GM13976 (cell line): ENCODE measurements around the gene CT45A5.
"Not testable (repeated sequence)": the region's sequence is repeated elsewhere in the genome, so short reads cannot be mapped to it uniquely, and the experiment has no call there.

Source experiments
- DNase-seq: peaks from one replicate; pipeline ENCODE4 v3.0.0; 2012; ENCODE audit warnings: low spot score
- in situ Hi-C: fragments of 300-500 bp; cut with MboI; formaldehyde crosslinking; loops from one replicate; pipeline ENCODE4 v1.12.0; 2022; ENCODE audit warnings: low sequenced_read_pairs, mixed read lengths, inconsistent platforms; ENCODE audit not compliant: unreplicated experiment
- TF ChIP-seq, protein P1 (sequence below): IDR thresholded peaks from 2 replicates; pipeline ENCODE4 v1.5.1; 2012; ENCODE audit warnings: borderline replicate concordance, mild to moderate bottlenecking; ENCODE audit not compliant: insufficient read depth; ENCODE audit errors: extremely low read depth, missing control alignments, control extremely low read depth

The CT45A5 gene, protein sequence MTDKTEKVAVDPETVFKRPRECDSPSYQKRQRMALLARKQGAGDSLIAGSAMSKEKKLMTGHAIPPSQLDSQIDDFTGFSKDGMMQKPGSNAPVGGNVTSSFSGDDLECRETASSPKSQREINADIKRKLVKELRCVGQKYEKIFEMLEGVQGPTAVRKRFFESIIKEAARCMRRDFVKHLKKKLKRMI

DNA sequence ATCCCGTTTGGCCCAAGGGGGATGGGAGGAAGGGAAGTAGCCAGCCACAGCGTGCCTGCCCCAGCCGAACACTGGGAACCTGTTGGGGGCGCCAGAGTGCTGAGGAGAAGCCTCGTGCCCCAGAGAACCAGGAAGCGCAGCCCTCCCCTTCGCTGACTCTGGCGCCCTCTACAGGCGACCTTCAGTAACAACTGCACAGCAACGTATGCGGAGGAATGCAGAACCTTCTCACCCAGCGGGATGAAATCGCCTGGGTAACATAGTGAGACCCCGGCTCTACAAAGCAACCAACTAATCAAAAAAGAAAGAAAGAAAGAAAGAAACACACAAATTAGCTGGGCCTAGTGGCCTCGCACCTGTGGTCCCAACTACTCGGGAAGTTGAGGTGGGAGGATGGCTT, at the start of gene CT45A5:
Gene CT45A5, minus strand, starts transcription at position 101 of the 400 bp plus-strand sequence. CDS start 3,774 bp downstream, outside the sequence.
- in situ Hi-C loops, DNase-seq: not testable (repeated sequence)

DNA sequence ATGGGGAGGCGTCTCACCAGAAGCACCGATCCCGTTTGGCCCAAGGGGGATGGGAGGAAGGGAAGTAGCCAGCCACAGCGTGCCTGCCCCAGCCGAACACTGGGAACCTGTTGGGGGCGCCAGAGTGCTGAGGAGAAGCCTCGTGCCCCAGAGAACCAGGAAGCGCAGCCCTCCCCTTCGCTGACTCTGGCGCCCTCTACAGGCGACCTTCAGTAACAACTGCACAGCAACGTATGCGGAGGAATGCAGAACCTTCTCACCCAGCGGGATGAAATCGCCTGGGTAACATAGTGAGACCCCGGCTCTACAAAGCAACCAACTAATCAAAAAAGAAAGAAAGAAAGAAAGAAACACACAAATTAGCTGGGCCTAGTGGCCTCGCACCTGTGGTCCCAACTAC, 34.6 kb upstream of the CT45A5 start, which contains the start of gene CT45A2:
Gene CT45A2, minus strand, starts transcription at position 101 of the 400 bp plus-strand sequence. CDS start 3,747 bp downstream, outside the sequence.
- in situ Hi-C loops, DNase-seq: not testable (repeated sequence)

DNA sequence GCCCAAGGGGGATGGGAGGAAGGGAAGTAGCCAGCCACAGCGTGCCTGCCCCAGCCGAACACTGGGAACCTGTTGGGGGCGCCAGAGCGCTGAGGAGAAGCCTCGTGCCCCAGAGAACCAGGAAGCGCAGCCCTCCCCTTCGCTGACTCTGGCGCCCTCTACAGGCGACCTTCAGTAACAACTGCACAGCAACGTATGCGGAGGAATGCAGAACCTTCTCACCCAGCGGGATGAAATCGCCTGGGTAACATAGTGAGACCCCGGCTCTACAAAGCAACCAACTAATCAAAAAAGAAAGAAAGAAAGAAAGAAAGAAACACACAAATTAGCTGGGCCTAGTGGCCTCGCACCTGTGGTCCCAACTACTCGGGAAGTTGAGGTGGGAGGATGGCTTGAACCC, 17.4 kb upstream of the CT45A5 start, which contains the start of gene CT45A6:
Gene CT45A6, minus strand, starts transcription at position 101 of the 400 bp plus-strand sequence. CDS start 3,794 bp downstream, outside the sequence.
- in situ Hi-C loops, DNase-seq: not testable (repeated sequence)

DNA sequence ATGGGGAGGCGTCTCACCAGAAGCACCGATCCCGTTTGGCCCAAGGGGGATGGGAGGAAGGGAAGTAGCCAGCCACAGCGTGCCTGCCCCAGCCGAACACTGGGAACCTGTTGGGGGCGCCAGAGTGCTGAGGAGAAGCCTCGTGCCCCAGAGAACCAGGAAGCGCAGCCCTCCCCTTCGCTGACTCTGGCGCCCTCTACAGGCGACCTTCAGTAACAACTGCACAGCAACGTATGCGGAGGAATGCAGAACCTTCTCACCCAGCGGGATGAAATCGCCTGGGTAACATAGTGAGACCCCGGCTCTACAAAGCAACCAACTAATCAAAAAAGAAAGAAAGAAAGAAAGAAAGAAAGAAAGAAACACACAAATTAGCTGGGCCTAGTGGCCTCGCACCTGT, 17.2 kb downstream of the CT45A5 start, which contains the start of gene CT45A3:
Gene CT45A3, minus strand, starts transcription at position 101 of the 400 bp plus-strand sequence. CDS start 3,747 bp downstream, outside the sequence.
- in situ Hi-C loops, DNase-seq: not testable (repeated sequence)

DNA sequence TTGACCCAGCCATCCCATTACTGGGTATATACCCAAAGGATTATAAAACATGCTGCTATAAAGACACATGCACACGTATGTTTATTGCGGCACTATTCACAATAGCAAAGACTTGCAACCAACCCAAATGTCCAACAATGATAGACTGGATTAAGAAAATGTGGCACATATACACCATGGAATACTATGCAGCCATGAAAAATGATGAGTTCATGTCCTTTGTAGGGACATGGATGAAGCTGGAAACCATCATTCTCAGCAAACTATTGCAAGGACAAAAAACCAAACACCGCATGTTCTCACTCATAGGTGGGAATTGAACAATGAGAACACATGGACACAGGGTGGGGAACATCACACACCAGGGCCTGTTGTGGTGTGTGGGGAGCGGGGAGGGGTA, 40.6 kb downstream of the CT45A5 start:
- DNase-seq, in situ Hi-C loops: not testable (repeated sequence)

DNA sequence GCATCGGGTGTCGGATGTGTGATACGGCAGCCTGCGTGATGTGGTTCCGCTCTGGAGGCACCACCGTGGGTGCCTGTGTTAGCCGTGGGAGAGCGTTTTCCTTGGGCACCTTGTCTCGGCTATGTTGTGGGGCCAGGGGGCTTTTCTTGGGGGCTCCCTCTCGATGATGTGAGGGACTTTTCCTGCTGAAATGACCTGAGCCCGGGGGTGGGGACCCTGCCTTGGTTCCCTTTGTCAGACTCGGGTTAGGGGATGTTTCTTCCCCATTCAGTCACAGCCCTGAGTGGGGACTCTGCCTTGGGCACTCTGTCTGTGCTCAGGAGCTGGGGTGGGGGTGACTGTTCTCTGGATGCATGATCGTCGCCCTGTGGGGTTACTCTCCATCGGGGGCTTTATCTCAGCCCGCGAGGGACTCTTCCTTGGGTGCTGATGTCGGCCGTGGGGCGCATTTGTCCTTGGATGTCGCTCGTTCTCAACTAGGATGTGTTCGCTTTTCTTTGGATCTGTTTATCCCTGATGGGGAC, 44.0 kb downstream of the CT45A5 start:
- TF ChIP-seq, protein P1, sequence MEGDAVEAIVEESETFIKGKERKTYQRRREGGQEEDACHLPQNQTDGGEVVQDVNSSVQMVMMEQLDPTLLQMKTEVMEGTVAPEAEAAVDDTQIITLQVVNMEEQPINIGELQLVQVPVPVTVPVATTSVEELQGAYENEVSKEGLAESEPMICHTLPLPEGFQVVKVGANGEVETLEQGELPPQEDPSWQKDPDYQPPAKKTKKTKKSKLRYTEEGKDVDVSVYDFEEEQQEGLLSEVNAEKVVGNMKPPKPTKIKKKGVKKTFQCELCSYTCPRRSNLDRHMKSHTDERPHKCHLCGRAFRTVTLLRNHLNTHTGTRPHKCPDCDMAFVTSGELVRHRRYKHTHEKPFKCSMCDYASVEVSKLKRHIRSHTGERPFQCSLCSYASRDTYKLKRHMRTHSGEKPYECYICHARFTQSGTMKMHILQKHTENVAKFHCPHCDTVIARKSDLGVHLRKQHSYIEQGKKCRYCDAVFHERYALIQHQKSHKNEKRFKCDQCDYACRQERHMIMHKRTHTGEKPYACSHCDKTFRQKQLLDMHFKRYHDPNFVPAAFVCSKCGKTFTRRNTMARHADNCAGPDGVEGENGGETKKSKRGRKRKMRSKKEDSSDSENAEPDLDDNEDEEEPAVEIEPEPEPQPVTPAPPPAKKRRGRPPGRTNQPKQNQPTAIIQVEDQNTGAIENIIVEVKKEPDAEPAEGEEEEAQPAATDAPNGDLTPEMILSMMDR = no peak
- in situ Hi-C loops = no loop called here
- no peak for DNase-seq

DNA sequence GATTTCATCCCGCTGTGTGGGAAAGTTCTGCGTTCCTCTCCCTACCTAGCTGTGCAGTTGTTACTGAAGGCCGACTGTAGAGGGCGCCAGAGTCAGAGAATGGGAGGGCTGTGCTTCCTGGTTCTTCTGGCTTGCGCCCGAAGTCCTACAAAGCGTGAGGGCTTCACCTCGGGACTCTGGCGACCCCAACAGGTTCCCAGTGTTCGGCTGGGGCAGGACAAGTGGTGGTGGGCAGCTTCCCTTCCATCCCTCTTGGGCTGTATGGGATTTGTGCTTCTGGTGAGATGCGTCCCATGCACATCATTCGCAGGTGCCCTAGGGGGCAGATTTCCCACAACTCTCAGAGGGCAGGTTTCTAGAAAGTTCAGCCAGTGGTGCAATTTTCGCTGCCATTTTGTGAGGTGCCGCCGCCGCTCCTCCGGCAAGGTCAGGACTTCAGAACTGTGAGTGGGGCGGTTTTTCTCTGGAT, 44.6 kb downstream of the CT45A5 start:
- in situ Hi-C loops = no loop called here
- TF ChIP-seq, protein P1 = peak; percentile 49
- DNase-seq = peak; percentile 61

DNA sequence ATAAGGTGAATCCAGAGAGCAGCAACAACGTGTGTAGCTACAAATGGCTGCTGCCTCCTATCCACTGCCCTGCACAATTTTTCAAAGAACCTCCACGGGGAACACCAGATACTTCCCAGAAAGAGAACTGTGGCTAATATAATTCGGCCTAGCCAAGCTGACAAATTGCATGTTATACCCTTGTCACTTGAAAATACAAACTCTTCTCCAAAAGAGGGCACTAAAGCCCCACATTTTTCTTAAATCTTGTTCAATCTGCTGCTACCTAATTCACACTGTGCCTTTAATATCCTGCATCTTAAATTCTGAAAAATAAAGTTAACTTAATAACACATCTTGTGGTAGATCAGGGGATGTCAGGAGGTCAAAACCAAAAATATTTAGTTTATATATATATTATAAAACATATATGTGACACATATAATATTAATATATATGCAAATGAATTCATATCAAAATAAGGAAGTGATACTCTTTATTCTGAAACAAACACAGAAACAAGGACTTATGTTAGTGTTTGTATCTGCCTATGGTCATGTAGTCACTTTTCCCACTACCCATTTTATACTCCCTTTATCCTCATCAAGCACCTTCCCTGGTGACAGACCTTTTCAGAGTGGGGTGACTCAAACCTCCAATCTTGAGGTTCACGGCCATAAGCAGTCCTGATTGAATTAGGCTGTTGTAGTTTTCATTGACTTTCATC, 47.8 kb downstream of the CT45A5 start:
- TF ChIP-seq, protein P1 = no peak
- DNase-seq = no peak
- in situ Hi-C loops = no loop called here

DNA sequence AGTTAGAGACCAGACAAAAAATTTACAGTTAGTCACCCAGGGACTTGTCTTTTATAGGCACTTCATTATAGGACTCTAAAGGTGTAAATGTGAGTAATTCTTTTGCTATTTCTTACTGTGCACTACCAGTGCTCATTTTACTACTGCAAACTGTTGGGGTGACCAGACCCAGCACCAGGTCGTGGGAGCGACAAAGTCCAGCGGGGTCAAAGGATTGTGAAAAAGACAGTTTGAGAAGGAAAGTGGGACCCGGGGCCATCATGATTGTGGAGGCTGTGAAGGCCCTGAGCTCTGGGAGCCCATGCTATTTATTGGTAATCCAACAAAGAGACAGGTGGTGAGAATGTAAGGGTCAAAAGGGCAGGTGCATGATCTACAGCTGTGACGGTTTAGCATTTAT, 50.6 kb downstream of the CT45A5 start:
- DNase-seq, in situ Hi-C loops: not testable (repeated sequence)
